ENCODE measurements around the gene PLA2G2E. TPM values are rescaled to one million over a fixed set of nuclear protein-coding genes. Genes with fewer than 3 reads are reported as not detected.
A peak's percentile ranks its signal among the peaks of the same experiment; 100 is the strongest.

Gene PLA2G2E, protein sequence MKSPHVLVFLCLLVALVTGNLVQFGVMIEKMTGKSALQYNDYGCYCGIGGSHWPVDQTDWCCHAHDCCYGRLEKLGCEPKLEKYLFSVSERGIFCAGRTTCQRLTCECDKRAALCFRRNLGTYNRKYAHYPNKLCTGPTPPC
- not detected for polyA plus RNA-seq (ENCODE audit: low read depth in 6 of 6)

DNA sequence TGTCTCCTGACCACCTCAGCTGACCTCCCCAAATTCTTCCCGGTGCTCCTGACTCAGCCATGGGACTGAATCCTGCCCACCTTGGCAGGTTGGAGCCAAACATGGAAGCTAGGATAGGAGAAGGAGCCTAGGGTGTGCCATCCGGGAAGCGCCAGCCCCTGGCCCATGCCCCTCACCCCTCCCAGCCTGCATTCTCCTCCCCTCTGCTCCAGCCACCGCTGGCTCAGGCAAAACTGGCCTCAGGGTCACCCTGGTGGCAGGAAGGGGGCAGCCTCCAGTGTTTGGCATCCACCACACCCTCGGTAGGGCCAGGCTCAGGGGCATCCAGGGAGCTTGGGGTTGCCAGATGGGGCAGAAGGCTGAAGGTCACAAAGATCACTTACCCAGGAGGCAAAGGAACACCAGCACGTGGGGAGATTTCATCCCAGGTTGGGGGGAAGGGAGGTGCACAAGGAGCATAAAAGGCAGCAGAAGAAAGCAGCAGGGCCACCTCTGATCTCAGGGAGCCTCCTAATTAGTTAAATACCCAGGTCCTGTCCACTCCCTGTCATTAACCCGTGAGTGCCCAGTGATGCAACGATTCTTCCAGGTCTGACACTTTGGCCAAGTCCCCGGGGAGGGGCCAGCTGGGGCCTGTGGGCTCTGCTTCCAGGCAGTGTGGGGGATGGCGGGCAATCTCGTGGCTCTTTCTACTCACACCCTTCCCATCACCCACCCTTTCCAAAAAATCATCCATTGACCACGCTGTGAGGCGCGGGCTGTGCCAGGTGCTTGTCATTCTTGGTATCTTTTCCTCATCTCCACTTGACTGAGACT lies at the start of gene PLA2G2E:
Gene PLA2G2E (minus strand): TSS at position 481 of the 816 bp plus-strand sequence. CDS start 58 bp downstream, at position 423.
- H3K27ac Mint-ChIP-seq = peak within 1 kb of the TSS in 1 of 6 donors; percentile 29
- H3K36me3 Mint-ChIP-seq = no peaks in the 10 kb centered on the region
- H3K4me3 Mint-ChIP-seq = no peak within 1 kb of the TSS

DNA sequence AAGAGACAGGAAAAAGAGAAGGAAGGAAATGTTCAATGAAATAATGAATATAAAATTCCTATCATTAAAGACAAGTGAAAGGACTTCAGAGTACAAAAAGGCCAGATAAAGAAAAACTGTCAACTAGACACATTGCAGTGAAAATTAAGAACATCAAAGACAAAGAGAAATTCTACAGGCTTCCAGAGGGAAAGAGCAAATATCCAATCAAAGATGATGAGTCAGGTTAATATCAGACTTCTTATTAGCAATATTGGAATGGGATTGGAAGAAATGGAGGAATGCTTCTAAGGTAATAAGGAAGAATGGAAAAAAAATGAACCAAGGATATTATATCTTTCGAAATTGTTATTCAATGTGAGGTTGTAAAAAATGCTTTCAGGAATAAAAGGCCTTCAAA lies 48.2 kb upstream of the PLA2G2E start:
- H3K27ac Mint-ChIP-seq = peak overlapping the region in 1 of 6 donors; percentile 88
- ATAC-seq (ENCODE audit: low read depth in 2 of 2) (no peak), DNase-seq (no peak)
- no peaks in the 10 kb centered on the region for H3K9me3 Mint-ChIP-seq
- peaks cover 32 to 45% (median 42%) of the 10 kb centered on the region in 3 donors for H3K27me3 Mint-ChIP-seq
- H3K36me3 Mint-ChIP-seq = no peaks in the 10 kb centered on the region
- no peak overlapping the region for H3K4me3 Mint-ChIP-seq
- peaks cover 0 to 6% (median 6%) of the 10 kb centered on the region in 3 donors for H3K4me1 Mint-ChIP-seq

More for the DNA sequence above, at the start of gene PLA2G2E:
- H3K9me3 Mint-ChIP-seq = peaks cover 0 to 2% (median 0%) of the 10 kb centered on the region in 7 donors
- ATAC-seq (ENCODE audit: low read depth in 2 of 2) = no peak
- peaks cover 0 to under 1% (median under 1%) of the 10 kb centered on the region in 3 donors for H3K4me1 Mint-ChIP-seq
- H3K27me3 Mint-ChIP-seq = peaks cover 0 to 9% (median 7%) of the 10 kb centered on the region in 3 donors
- no peak for DNase-seq

DNA sequence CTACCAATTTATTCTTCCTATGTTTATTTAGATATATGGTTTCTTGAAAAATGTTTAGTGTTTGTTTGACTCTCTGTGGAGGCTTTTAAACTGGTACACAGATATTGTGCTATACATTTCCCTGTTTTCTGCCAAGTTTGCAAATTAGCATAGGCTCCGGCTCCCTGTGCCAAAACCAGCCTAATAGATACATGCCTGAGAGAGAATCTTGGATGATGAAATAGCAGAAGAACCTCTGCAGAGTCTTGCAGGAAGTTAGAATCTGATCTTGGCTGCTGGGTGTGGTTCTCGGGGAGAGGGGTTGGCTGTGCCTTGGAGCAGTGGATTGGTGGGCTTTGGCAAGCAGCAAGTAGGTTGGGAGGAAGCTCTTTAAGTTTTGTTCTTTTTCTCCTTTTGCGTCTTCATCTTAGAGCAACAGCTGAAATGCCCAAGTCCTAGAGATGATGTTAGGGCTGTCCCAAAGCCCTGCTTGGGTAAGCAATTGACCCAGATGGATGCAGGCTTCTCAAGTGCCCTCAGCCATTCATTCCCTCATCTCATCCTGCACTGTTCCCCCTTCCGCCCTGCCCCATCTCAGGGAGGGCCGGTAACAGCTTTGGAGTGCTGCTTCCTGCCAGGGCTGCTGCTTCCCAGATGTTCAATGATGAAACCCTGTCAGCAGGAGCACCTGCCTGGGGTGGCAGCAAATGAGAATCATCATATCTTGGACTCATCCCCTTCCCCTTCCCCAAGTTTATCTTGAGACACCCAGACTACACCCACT lies 46.7 kb upstream of the PLA2G2E start:
- peaks cover 0 to 3% (median 3%) of the 10 kb centered on the region in 3 donors for H3K4me1 Mint-ChIP-seq
- H3K36me3 Mint-ChIP-seq = no peaks in the 10 kb centered on the region
- DNase-seq (no peak), ATAC-seq (ENCODE audit: low read depth in 2 of 2) (no peak)
- peak overlapping the region in 1 of 6 donors; percentile 83 for H3K27ac Mint-ChIP-seq
- H3K4me3 Mint-ChIP-seq = no peak overlapping the region
- H3K9me3 Mint-ChIP-seq = peaks cover 0 to 1% (median 0%) of the 10 kb centered on the region in 7 donors
- H3K27me3 Mint-ChIP-seq = peaks cover 36 to 46% (median 44%) of the 10 kb centered on the region in 3 donors

DNA sequence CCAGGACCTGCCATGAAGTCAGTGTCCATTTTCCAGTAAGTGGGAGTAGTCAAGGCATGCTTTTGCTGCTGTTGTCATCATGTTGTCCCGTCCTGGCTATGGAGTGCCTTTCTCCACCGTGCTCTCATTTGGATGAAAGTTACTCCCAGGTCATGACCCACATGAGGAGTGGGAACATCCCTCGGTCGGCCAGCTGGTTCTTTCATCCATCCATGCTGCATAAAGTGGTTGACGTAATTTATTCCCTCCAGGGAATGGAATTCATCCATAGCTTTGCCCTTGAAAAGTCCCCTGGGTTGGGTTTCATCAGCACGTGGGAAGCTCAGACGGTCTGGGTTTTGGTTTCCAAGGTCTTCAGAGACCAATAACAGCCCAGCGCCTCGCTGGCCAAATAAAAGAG lies 44.4 kb upstream of the PLA2G2E start:
- Mint-ChIP-seq H3K36me3 (peaks cover 0 to 15% of the 10 kb centered on the region in 2 donors), H3K4me3 (no peak overlapping the region), H3K27ac (no peak overlapping the region), H3K27me3 (peaks cover 53 to 68% (median 66%) of the 10 kb centered on the region in 3 donors), H3K4me1 (peaks cover 0 to 3% (median 0%) of the 10 kb centered on the region in 3 donors), H3K9me3 (peaks cover 2 to 13% (median 4%) of the 10 kb centered on the region in 7 donors)
- no peak for ATAC-seq (ENCODE audit: low read depth in 2 of 2)
- no peak for DNase-seq

DNA sequence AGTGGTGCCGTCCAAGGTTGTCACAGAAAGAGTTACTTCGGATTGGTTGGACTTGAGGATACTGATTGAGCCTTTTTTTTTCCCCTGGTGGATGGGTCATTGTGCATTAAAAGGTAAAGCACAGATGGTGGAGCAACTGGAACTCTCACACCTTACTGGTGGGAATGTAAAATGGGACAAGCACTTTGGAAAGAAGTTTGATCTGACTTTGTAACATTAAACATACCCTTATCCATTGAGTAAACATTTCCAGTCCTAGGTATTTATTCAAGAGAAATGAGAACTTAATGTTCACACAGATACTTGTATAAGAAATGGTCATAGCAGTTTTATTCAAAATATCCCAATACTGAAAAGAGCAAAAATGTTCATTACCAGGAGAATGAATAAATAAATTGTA lies 41.1 kb upstream of the PLA2G2E start:
- Mint-ChIP-seq H3K27me3 (peaks cover 41 to 66% (median 54%) of the 10 kb centered on the region in 3 donors), H3K9me3 (peaks cover 3 to 22% (median 8%) of the 10 kb centered on the region in 7 donors), H3K4me3 (no peak overlapping the region), H3K36me3 (peaks cover 0 to 25% of the 10 kb centered on the region in 2 donors), H3K27ac (no peak overlapping the region), H3K4me1 (peaks cover 9 to 15% (median 10%) of the 10 kb centered on the region in 3 donors)
- DNase-seq = no peak
- ATAC-seq (ENCODE audit: low read depth in 2 of 2) = no peak

DNA sequence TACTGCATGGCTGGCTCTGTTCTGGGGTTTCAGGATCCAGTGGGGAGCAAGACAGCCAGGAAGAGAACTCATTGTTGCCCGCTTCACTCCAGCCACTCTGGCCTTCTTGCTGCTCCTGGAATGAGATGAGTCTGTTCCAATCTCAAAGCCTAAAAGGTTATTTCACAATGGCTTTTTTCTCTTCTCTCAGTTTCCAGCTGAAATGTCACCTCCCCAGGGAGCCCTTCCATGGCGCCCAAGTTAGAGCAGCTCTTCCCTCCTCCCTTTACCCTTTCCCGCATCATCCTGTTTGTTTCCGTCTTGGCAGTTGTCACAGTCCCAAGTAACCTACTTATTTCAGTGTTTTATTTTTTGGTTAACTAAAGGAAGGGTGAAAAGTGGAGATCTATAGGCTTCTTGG lies 40.2 kb upstream of the PLA2G2E start:
- Mint-ChIP-seq H3K36me3 (peaks cover 0 to 25% of the 10 kb centered on the region in 2 donors), H3K4me1 (peaks cover 9 to 15% (median 10%) of the 10 kb centered on the region in 3 donors), H3K27me3 (peaks cover 38 to 61% (median 51%) of the 10 kb centered on the region in 3 donors), H3K27ac (peak overlapping the region in 1 of 6 donors; percentile 47), H3K9me3 (peaks cover 3 to 22% (median 8%) of the 10 kb centered on the region in 7 donors), H3K4me3 (no peak overlapping the region)
- DNase-seq (no peak), ATAC-seq (ENCODE audit: low read depth in 2 of 2) (no peak)

DNA sequence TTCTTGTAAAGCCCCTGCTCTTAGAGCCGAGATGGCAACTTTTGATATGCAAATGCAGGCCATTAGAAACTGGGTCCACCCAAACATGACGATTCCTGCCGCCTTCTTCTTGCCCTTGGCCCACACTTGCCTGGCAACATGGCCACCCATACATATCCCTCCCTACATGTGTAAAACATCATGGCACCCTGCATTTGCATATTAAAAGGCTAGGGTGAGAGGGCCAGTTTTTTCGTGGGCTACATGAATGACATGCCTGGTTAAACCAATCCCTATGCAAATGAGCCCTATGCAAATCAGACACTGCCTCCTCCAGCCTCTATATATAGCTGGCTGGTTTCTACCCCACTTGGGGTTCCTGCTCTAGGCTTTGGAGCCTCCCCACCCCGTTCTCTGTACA lies 37.2 kb upstream of the PLA2G2E start:
- no peak for DNase-seq
- ATAC-seq (ENCODE audit: low read depth in 2 of 2) = peak; percentile 44 to 56
- Mint-ChIP-seq H3K27ac (peak overlapping the region in 1 of 6 donors; percentile 84), H3K4me3 (peak overlapping the region in 1 of 8 donors; percentile 42), H3K4me1 (peaks cover 9 to 15% (median 13%) of the 10 kb centered on the region in 3 donors), H3K36me3 (peaks cover 0 to 25% of the 10 kb centered on the region in 2 donors), H3K9me3 (peaks cover 2 to 22% (median 8%) of the 10 kb centered on the region in 7 donors), H3K27me3 (peaks cover 40 to 61% (median 49%) of the 10 kb centered on the region in 3 donors)

DNA sequence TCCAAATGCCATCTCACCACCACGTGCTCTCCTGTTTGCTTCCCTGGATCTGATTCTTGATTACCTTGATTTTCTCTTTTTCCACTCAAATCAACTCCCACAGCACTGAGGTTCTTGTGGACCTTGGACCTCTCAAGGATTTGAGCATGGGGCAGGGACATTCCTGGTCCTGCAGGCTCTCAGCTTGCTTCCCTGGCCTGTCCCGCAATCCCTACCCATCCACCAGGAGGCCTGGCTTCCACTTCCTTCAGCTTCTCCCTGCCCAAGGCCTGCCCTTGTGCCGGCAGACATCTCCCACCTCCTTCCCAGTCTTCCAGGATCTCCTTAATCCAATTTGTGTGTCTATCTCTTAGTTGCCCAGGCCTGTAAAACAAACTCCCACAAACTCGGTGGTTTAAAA lies 34.4 kb upstream of the PLA2G2E start:
- H3K4me3 Mint-ChIP-seq = no peak overlapping the region
- DNase-seq (no peak), ATAC-seq (ENCODE audit: low read depth in 2 of 2) (no peak)
- H3K36me3 Mint-ChIP-seq = peaks cover 4 to 21% of the 10 kb centered on the region in 2 donors
- H3K27ac Mint-ChIP-seq = no peak overlapping the region
- peaks cover 9 to 15% (median 10%) of the 10 kb centered on the region in 3 donors for H3K4me1 Mint-ChIP-seq
- peaks cover 6 to 26% (median 10%) of the 10 kb centered on the region in 7 donors for H3K9me3 Mint-ChIP-seq
- H3K27me3 Mint-ChIP-seq = peaks cover 33 to 59% (median 48%) of the 10 kb centered on the region in 3 donors

DNA sequence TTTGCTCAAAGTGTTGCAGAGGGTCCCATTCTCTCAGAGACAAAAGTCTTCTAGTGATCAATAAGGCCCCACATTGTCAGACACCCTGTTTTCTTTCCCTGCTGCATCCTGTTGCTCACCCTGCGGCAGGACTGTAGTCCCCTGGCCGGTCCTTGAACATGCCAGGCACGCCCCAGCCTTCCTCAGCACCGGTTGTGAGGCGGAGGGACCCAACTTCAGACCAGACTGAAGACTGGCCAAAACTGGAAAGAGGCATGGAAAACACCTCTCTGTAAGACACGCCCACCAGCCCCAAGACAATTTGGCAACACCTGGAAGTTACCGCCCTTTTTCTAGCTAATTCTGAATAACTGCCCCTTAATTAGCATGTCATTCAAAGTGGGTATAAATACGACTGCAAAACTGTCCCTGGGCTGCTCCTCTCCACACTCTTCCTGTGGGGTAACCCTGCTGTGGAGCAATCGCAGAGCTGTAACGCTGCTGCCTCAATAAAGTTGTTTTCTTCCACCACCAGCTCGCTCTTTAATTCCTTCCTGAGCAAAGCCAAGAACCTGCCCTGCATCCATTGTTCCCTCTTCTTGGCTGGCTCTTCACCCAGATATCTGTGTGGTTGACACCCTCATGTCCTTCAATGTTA lies 32.2 kb upstream of the PLA2G2E start:
- Mint-ChIP-seq H3K27ac (no peak overlapping the region), H3K4me1 (peaks cover 4 to 6% (median 6%) of the 10 kb centered on the region in 3 donors), H3K36me3 (peaks cover 4 to 16% of the 10 kb centered on the region in 2 donors), H3K9me3 (peaks cover 3 to 24% (median 6%) of the 10 kb centered on the region in 7 donors), H3K27me3 (peaks cover 27 to 55% (median 49%) of the 10 kb centered on the region in 3 donors), H3K4me3 (no peak overlapping the region)
- ATAC-seq (ENCODE audit: low read depth in 2 of 2) (no peak), DNase-seq (no peak)

DNA sequence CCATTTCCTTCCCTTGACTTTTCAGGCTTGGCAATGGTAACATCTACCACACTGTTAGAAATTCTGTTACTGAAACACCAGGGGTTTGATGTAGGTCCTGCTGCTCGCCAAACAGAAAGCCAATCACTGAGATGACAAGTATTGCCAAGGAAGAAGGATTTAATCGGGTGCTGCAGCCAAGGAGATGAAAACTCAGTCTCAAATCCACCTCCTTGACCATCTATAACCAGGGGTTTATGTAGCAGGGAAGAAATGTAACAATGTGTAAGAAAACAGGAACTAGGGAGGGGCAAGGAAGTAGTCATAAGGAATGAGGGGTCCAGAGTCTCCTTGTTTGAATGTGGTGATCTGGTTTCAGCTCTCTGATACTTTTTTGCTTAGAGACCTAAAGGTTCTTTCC lies 30.6 kb upstream of the PLA2G2E start:
- Mint-ChIP-seq H3K4me1 (peaks cover 0 to 3% (median 0%) of the 10 kb centered on the region in 3 donors), H3K27ac (no peak overlapping the region), H3K9me3 (peaks cover 3 to 24% (median 6%) of the 10 kb centered on the region in 7 donors), H3K4me3 (no peak overlapping the region), H3K27me3 (peaks cover 28 to 62% (median 49%) of the 10 kb centered on the region in 3 donors), H3K36me3 (peaks cover 4 to 16% of the 10 kb centered on the region in 2 donors)
- ATAC-seq (ENCODE audit: low read depth in 2 of 2) (no peak), DNase-seq (no peak)

DNA sequence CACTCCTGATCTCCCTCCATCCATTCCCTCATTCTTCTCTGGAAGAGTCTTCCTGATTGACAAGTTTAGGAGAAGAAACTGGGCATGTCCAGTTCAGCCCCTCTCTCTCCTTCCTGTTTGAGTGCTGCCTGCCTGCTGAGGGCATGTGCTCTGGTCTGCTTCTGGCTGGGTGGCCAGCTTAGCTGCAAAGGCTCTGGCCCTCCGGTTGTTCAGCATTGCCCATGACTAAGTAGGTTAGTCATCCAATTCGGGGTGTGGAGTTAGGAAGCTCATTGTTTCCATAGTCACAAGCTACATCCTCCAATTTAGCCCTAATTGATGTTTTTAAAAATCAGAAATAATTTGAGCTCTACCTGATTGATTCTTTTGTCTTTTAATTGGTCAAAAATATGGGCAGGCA lies 25.6 kb upstream of the PLA2G2E start:
- H3K4me1 Mint-ChIP-seq = no peaks in the 10 kb centered on the region
- peaks cover 0 to 16% (median 4%) of the 10 kb centered on the region in 7 donors for H3K9me3 Mint-ChIP-seq
- H3K36me3 Mint-ChIP-seq = peaks cover 4 to 16% of the 10 kb centered on the region in 2 donors
- ATAC-seq (ENCODE audit: low read depth in 2 of 2) = no peak
- no peak overlapping the region for H3K27ac Mint-ChIP-seq
- H3K27me3 Mint-ChIP-seq = peaks cover 30 to 58% (median 53%) of the 10 kb centered on the region in 3 donors
- no peak for DNase-seq
- H3K4me3 Mint-ChIP-seq = peak overlapping the region in 1 of 8 donors; percentile 60

DNA sequence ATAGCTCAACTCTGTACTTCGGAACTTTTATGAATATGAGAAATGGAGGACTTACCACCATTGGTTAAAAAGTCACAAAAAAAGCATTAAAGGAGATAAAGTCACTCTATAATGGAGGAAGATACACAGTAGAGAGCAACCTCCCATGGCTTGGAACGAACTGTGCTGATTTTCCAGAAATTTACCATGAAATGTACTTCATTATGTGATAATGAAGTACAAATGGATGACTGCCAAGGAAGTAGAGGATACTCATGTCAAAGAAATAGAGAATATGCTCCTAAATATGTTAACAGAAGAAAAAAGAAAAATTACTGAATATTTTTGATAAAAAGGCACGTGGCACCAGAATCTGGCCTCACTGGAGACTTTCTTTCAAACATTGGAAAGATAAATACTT lies 23.6 kb upstream of the PLA2G2E start:
- no peaks in the 10 kb centered on the region for H3K36me3 Mint-ChIP-seq
- H3K9me3 Mint-ChIP-seq = peaks cover 0 to 4% (median 0%) of the 10 kb centered on the region in 7 donors
- DNase-seq = no peak
- ATAC-seq (ENCODE audit: low read depth in 2 of 2) = no peak
- H3K27ac Mint-ChIP-seq = no peak overlapping the region
- H3K4me3 Mint-ChIP-seq = no peak overlapping the region
- peaks cover 30 to 42% (median 34%) of the 10 kb centered on the region in 3 donors for H3K27me3 Mint-ChIP-seq
- H3K4me1 Mint-ChIP-seq = no peaks in the 10 kb centered on the region
